ENCODE measurements around the gene ORM2. TPM values are rescaled to one million over a fixed set of nuclear protein-coding genes. Genes with fewer than 3 reads are reported as not detected.

The ORM2 gene
- total and polyA plus RNA-seq, 2 experiments from 2014 or later, result 0.76 TPM

GRCh38 chr9:114290561-114290986 lies 39.1 kb upstream of the ORM2 start:
- no peaks in the 10 kb centered on the region for H4K20me1 ChIP-seq (replicated peaks; ENCODE audit: insufficient read depth)
- no peak overlapping the region for H3K27ac ChIP-seq (ENCODE audit: low read depth)
- H3K36me3 Mint-ChIP-seq (ENCODE audit: low read depth), result peaks cover 31% of the 10 kb centered on the region
- H3K9me2 ChIP-seq (ENCODE audit: insufficient read depth), result no peaks in the 10 kb centered on the region
- H3K4me2 ChIP-seq, result no peak overlapping the region
- H3K27me3 Mint-ChIP-seq (ENCODE audit: insufficient read depth, low read depth, poor library complexity), result no peaks in the 10 kb centered on the region
- H3F3A ChIP-seq (replicated peaks; ENCODE audit: low read depth), result no peaks in the 10 kb centered on the region
- peaks cover 7% of the 10 kb centered on the region for H3K4me1 ChIP-seq (ENCODE audit: insufficient read depth)
- DNase-seq (ENCODE audit: low spot score) (no peak), ATAC-seq (no peak; the same call in 2 of the 3 replicates)
- H3K4me3 Mint-ChIP-seq, result no peak overlapping the region
- H3K27me3 ChIP-seq (ENCODE audit: insufficient read depth), result no peaks in the 10 kb centered on the region
- peaks cover 20% of the 10 kb centered on the region for H3K4me1 Mint-ChIP-seq
- H3K79me2 ChIP-seq (replicated peaks; ENCODE audit: insufficient read depth), result no peaks in the 10 kb centered on the region
- no peak overlapping the region for H3K4me3 ChIP-seq
- no peak overlapping the region for H2AFZ ChIP-seq
- H3K9me3 Mint-ChIP-seq, result peaks cover 12% of the 10 kb centered on the region
- peaks cover 27% of the 10 kb centered on the region for H3K36me3 ChIP-seq (ENCODE audit: insufficient read depth)
- no peak overlapping the region for H3K27ac Mint-ChIP-seq
- TF ChIP-seq REST (IDR thresholded peaks at IDR 0.05; ENCODE audit: unreplicated experiment) (no peak), ZNF462 (CRISPR knock-in tag; IDR thresholded peaks at IDR 0.05) (no peak), CREB1 (CRISPR knock-in tag; IDR thresholded peaks at IDR 0.05; ENCODE audit: low read depth) (no peak), ZNF114 (CRISPR knock-in tag; IDR thresholded peaks at IDR 0.05) (no peak), STAT1 (IDR thresholded peaks at IDR 0.05; ENCODE audit: unreplicated experiment) (no peak), CTCF (conservative IDR thresholded peaks at IDR 0.05; ENCODE audit: low read depth in 2 of 2) (no peak), ETS1 (IDR thresholded peaks at IDR 0.05) (no peak), NANOG (IDR thresholded peaks at IDR 0.05; ENCODE audit: borderline replicate concordance) (no peak), JUNB (IDR thresholded peaks at IDR 0.05; ENCODE audit: unreplicated experiment) (no peak), ZNF331 (CRISPR knock-in tag; IDR thresholded peaks at IDR 0.05; ENCODE audit: low read depth) (no peak), EZH2phosphoT487 (IDR thresholded peaks at IDR 0.05; ENCODE audit: unreplicated experiment) (no peak), EZH2 (IDR thresholded peaks at IDR 0.05; ENCODE audit: low read depth, unreplicated experiment) (no peak), POLR2AphosphoS5 (IDR thresholded peaks at IDR 0.05; ENCODE audit: low read depth) (no peak)
